H1 (cell line): ENCODE data around the gene CYP1A2. TPM values are rescaled to one million over a fixed set of nuclear protein-coding genes. Genes with fewer than 3 reads are reported as not detected.

ENCODE experiments used
- ASH2L ChIP-seq: fragments of 200-600, 300-600 bp; sonication (generic); IDR thresholded peaks from one replicate; pipeline ENCODE4 v1.7.1; 2017; ENCODE audit warnings: low read length
- BACH1 ChIP-seq: IDR thresholded peaks from 2 replicates; pipeline ENCODE4 v1.6.1; 2012; ENCODE audit warnings: low read length, improper control_type of control experiment
- CHD7 ChIP-seq: fragments of 300-600 bp; sonication (generic); IDR thresholded peaks from 2 replicates; pipeline ENCODE4 v1.7.1; 2012; ENCODE audit warnings: low read length, moderate library complexity, mild to moderate bottlenecking, inconsistent platforms; ENCODE audit not compliant: insufficient replicate concordance
- KDM5A ChIP-seq: fragments of 200-600 bp; IDR thresholded peaks from 2 replicates; pipeline ENCODE4 v1.7.1; 2012; ENCODE audit warnings: mild to moderate bottlenecking, low read length, inconsistent platforms, mixed read lengths
- PHF8 ChIP-seq: fragments of 200-600 bp; sonication (generic); conservative IDR thresholded peaks from 2 replicates; pipeline ENCODE4 v1.7.1; 2012; ENCODE audit warnings: low read depth, mild to moderate bottlenecking, inconsistent platforms, low read length, moderate library complexity
- RFX5 ChIP-seq: IDR thresholded peaks from 2 replicates; pipeline ENCODE4 v1.6.1; 2011; ENCODE audit warnings: low read depth, low read length, improper control_type of control experiment, borderline replicate concordance
- SRF ChIP-seq: IDR thresholded peaks from 2 replicates; pipeline ENCODE4 v1.6.1; 2011; ENCODE audit warnings: mild to moderate bottlenecking, low read depth, low read length, moderate library complexity
- TAF1 ChIP-seq: IDR thresholded peaks from 2 replicates; pipeline ENCODE4 v1.6.1; 2011; ENCODE audit warnings: mild to moderate bottlenecking, low read depth, low read length
- polyA plus RNA-seq, 7 experiments: library from polyadenylated mRNA; depleted of rRNA in 3 of 7; stranded (reverse) in 5 of 7; unstranded in 2 of 7; fragments of >200 nt in 5 of 7; fragments of 200-250 nt in 2 of 7; gene quantifications; 1 replicate in 5 of 7; 2 replicates in 1 of 7; 4 replicates in 1 of 7; pipeline versions ENCODE4 v1.2.1 to v1.2.3, GENCODE V29; 2011 to 2013; ENCODE audit warnings: missing spikeins in 2 of 7, mixed read lengths in 2 of 7
- total RNA-seq: library from RNA; stranded (reverse); fragmentation: NEBNext Ultra II Directional; extraction: Animal tissue kit (Norgen Biotek cat#: 25700); gene quantifications from 2 replicates; pipeline ENCODE4 v1.2.1, GENCODE V29; 2021

CYP1A2 gene
- total and polyA plus RNA-seq, 2 of the 8 experiments (the other 6 are each of a cell fraction or from before 2014, with no cell fraction given): not detected

GRCh38 chr15:74763416-74763815, 14.8 kb downstream of the CYP1A2 start (continued):
- TF ChIP-seq CHD7: no peak
- no peak for TF ChIP-seq KDM5A
- no peak for TF ChIP-seq TAF1
- no peak for TF ChIP-seq RFX5
- no peak for TF ChIP-seq ASH2L
- no peak for TF ChIP-seq BACH1
- no peak for TF ChIP-seq PHF8
- no peak for TF ChIP-seq SRF
- TF ChIP-seq, all 59 proteins: peak for 0
